Sciatic nerve (tissue), 2 donors: Measurements from ENCODE around the gene CYP2A6. TPM values are rescaled to one million over a fixed set of nuclear protein-coding genes. Genes with fewer than 3 reads are reported as not detected.
A peak's percentile ranks its signal among the peaks of the same experiment; 100 is the strongest.
"Not testable (repeated sequence)": the region's sequence is repeated elsewhere in the genome, so short reads cannot be mapped to it uniquely, and the experiment has no call there.

Experiments
- ATAC-seq: fragments of 200-7000 bp; cut with Tn5 transposase; one replicate; pipeline ENCODE4 v1.9.1; 2020; ENCODE audit warnings: mild to moderate bottlenecking, moderate library complexity
- DNase-seq: peaks from one replicate; pipeline ENCODE4 v3.0.0-alpha.2; 2020; ENCODE audit warnings: low spot score
- intact Hi-C: fragments of 100-400 bp; cut with DNase I; formaldehyde crosslinking; loops from one replicate; pipeline ENCODE4 v1.14.2; 2022
- total RNA-seq: library from RNA; stranded (reverse); fragmentation: NEBNext Ultra II Directional; extraction: Animal tissue kit (Norgen Biotek cat#: 25700); gene quantifications from one replicate; pipeline ENCODE4 v1.2.1, GENCODE V29; 2021
- donor health status: DM: no; HTN: no; CAD: no.
- donor health status: DM: no; HTN: no; CAD: no.

The CYP2A6 gene
- total RNA-seq, 1 donor from 2014 or later, result not detected

- ATAC-seq, result no peak
- no peak for DNase-seq
- intact Hi-C loops, result no loop called here
These were observed 7.9 kb upstream of the CYP2A6 start for GRCh38 chr19:40858109-40858508.

DNA sequence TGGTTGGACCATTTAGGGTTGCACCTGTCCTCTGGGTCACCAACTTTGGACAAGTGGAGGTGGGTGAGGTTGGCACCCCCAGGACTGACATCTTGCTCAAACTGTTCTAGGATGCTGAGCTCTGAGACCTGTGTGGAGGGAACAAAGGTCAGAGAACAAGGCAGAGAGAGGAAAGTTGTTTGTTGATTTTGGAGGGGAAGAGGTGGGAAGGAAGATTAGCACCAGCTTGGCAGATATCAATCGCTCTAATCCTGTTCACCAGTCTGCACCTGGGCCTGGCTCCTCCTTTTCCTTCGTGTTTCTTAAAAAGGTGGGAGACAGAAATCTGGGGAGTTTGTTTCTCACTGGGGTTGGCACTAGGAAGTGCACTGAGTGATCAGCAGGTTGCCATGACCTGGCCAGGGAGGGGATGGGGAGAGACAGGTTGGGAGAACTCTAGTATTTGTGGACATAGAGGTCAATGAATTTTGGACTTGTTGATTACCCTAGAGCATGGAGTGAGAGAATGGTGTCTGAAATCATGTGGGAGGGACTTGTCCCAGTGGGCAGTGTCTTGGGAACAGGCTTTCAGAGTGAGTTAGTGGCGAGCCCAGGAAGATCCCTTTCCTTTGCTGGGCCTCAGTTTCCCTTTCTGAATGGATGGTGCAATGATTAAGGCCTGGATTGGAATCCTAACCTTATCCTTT lies 2.4 kb upstream of the CYP2A6 start:
- intact Hi-C loops, ATAC-seq: not testable (repeated sequence)

GRCh38 chr19:40846722-40847121 lies 3.5 kb downstream of the CYP2A6 start:
- DNase-seq, ATAC-seq, intact Hi-C loops: not testable (repeated sequence)

More for the DNA sequence above, 2.4 kb upstream of the CYP2A6 start:
- not testable (repeated sequence) for DNase-seq

- DNase-seq, intact Hi-C loops: not testable (repeated sequence)
- peak; percentile 75 for ATAC-seq
These were observed 6.6 kb downstream of the CYP2A6 start for GRCh38 chr19:40843653-40844052.

GRCh38 chr19:40842997-40843652 lies 7.1 kb downstream of the CYP2A6 start:
- intact Hi-C loops, DNase-seq, ATAC-seq: not testable (repeated sequence)

DNA sequence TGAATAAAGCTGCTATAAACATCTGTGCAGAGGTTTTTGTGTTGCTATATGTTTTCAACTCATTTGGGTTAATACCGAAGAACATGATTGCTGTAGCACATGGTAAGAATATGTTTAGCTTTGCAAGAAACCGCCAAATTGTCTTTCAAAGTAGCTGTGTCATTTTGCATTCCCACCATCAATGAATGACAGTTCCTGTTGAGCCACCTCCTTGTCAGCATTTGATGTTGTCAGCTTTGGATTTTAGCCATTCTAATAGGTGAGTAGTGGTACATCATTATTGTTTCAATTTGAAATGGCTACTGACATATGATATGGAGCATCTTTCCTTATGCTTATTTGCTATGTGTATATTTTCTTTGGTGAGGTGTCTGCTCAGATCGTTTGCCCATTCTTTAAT lies 8.2 kb downstream of the CYP2A6 start:
- DNase-seq, ATAC-seq, intact Hi-C loops: not testable (repeated sequence)

GRCh38 chr19:40838477-40838876 lies 11.8 kb downstream of the CYP2A6 start:
- ATAC-seq, intact Hi-C loops, DNase-seq: not testable (repeated sequence)

DNA sequence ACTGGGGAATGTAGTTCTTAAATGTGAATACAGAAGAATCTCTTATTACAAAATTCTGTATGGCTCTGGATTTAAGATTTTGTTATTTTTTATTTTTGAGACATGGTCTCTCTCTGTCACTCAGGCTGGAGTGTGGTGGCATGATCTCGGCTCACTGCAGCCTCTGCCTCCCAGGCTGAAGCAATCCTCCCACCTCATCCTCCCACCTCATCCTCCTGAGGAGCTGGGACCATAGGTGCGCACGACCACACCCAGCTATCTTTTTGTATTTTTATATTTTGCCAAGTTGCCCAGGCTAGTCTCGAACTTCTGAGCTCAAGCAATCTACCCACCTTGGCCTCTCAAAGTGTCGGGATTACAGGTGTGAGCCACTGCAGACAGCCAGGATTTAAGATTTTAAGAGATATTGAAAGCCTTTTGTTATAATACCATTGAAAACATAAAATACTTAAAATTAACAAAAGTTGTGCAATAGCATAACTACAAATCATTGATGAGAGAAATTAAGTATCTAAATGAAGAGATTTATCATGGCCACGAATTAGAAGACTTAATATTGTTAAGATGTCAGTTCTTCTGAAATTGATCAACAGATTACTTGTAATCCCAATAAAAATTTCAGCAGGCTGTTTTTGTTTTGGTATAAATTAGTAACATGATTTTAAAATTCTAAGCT lies 13.4 kb downstream of the CYP2A6 start:
- ATAC-seq (no peak), DNase-seq (no peak)
- intact Hi-C loops, result no loop called here

DNA sequence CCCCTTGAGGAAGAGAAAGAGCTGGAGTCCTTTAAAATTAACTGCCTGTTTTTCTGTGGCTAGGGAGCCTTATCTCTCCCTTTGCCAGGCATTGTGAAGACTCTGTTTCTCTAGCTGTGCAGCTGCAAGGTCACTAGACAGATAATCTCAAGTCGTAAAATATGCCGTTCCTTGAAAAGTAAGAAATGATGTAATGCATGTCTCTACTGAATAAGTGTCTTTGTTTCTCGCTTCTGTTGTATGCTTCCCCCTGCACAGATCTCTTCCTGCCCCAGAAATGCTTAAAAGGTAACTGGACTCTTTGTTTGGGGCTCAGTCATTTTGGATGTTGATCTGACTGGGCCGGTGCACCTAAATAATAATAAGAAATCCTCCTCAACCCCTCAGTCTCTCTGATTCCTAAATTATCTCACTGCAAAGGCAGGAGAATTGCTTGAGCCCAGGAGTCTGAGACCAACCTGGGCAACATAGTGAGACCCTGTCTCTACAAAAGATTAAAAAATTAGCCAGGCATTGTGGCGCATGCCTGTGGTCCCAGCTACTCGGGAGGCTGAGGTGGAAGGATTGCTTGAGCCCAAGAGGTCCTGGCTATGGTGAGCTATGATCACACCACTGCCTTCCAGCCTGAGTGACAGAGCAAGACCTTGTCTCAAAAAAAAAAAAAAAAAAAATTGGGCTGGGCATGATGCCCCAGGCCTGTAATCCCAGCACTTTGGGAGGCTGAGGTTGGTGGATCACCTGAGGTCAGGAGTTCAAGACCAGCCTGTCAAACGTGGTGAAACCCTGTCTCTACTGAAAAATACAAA lies 16.3 kb downstream of the CYP2A6 start:
- intact Hi-C loops, result not testable (repeated sequence)
- ATAC-seq, result peak; percentile 59

GRCh38 chr19:40832431-40832790 lies 17.8 kb downstream of the CYP2A6 start:
- DNase-seq, intact Hi-C loops, ATAC-seq: not testable (repeated sequence)

More for the DNA sequence above, 16.3 kb downstream of the CYP2A6 start:
- not testable (repeated sequence) for DNase-seq

DNA sequence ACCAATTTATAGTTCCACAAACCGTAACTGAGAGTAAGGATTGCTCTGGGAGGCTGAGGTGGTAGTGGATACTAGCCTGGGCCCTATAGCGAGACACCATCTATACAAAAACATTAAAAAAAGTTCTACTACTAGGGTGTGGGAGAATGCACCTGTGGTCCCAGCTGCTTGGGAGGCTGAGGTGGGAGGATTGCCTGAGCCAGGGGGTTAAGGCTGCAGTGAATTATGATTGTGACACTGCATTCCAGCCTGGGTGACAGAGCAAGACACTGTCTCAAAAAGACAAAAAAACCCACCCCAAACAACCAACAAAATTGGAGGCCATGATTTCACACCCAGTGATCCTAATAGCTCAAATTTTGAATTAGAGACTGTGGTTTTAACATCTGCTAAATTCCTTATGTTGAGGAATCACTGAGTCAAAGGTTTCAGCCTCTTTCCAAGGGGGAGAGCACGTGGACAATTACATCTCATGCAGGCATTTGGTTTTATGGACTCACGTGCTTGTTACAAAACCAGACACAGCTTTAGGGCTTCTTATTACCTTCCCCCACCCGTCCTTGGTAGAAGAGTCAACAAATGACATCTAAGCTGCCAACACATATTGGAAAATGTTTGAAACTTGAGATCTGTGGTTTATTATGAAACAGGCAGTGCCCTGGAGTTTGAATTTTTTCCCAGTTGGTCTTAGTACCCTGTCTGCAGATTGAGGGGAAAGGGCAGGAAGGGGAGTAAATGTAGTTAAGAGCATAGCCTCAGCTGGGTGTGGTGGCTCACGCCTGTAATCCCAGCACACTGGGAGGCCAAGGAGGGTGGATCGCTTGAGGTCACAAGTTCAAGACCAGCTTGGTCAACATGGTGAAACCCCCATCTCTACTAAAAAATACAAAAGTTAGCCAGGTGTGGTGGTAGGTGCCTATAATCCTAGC lies 18.5 kb downstream of the CYP2A6 start:
- intact Hi-C loops, result no loop called here
- DNase-seq (no peak), ATAC-seq (peak; percentile 74)

DNA sequence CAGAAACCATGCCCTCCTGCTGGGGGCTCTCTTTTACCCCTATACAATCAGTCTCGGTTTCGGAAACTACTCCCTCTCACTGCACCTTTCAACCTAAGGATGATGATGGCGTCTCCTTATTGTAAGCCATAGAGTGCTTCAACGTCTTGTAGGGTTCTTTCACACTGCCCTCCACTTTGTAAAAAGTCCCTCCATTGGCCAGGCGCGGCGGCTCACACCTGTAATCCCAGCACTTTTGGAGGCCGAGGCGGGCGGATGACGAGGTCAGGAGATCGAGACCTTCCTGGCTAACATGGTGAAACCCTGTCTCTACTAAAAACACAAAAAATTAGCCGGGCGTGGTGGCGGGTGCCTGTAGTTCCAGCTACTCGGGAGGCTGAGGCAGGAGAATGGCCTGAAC lies 19.5 kb downstream of the CYP2A6 start:
- intact Hi-C loops, ATAC-seq: not testable (repeated sequence)
- peak; percentile 27 for DNase-seq

DNA sequence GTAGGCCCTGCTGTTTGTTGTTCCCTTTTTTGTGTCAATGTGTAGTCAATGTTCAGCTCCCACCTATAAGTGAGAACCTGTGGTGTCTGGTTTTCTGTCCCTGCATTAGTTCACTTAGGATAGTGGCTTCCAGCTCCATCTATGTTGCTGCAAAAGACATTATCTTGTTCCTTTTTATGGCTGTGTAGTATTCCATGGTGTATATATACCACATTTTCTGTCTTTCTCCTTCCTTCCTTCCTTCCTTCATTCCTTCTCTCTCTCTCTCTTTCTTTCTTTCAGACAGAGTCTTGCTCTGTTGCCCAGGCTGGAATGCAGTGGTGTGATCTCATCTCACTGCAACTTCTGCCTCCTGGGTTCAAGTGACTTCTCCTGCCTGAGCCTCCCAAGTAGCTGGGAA lies 21.0 kb downstream of the CYP2A6 start:
- no peak for ATAC-seq
- intact Hi-C loops, result no loop called here
- DNase-seq, result no peak

DNA sequence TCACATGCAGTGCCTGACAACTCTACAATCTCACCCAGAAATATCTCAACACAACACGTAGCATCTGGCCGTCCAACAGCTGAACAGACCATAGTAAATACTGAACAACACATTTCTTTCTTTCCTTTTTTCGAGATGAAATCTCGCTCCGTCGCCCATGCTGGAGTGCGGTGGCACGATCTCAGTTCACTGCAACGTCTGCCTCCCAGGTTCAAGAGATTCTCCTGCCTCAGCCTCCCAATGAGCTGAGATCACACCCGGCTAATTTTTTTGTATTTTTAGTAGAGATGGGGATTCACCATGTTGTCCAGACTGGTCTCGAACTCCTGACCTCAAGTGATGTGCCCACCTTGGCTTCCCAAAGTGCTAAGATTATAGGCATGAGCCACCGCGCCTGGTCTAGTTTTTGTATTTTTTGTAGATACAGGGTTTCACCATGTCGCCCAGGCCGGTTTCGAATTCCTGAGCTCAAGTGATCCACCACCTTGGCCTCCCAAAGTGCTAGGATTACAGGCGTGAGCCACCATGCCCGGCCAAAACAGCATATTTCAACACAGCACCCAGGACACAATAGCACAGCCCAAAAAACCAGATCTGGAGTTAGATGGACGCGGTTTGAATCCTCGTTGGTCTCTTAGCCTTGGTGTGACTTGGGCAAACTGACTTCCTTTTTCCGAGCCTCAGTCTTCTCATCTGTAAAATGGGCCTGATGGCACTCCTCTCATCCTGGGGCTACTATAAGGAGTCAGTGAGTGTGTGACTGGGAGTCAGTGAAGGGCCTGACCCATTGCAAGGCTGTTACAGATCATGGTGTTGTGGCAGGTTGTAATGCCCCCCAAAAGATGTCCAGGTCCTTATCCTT lies 22.6 kb downstream of the CYP2A6 start:
- peak; percentile 28 for DNase-seq
- ATAC-seq, result no peak
- intact Hi-C loops, result no loop called here

DNA sequence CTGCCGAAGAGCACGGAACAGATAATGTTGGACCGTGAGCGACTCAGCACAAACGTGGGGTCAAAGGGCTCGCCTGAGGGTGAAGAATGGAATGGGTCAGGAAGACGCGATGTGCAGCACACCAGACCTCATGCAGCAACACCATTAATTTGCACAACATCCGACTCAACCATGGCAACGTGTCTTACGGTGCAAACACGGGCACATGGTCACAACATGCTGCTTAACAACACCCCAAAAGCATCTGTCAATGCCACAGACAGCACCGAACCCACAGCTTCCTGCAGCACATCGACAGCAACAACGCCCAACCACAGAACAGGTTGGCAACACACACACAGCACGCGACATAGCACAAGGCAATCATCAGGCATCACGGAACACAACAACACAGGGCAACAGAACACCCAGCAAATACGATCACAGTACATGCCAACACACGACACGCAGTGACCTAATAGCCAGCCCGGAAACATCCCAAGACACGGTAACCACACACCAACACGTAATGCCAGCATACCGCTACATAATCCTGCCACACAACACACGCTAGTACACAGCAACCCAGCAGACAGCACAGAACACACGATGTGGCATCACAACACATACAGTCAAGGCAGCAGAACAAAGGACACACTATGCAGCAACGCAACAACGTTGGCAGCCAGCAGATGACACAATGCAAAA lies 23.4 kb downstream of the CYP2A6 start:
- DNase-seq, result peak; percentile 33
- intact Hi-C loops, ATAC-seq: not testable (repeated sequence)

- intact Hi-C loops, ATAC-seq, DNase-seq: not testable (repeated sequence)
These were observed 23.9 kb downstream of the CYP2A6 start for GRCh38 chr19:40826312-40826698.
